Smooth muscle cell (in vitro differentiated cells): ENCODE results near the gene B3GAT2. TPM values are rescaled to one million over a fixed set of nuclear protein-coding genes. Genes with fewer than 3 reads are reported as not detected.
A peak's percentile ranks its signal among the peaks of the same experiment; 100 is the strongest.

Experiments used
- DNase-seq: peaks from one replicate; lab custom pipeline; 2025; ENCODE audit not compliant: unreplicated experiment; lab: John Stamatoyannopoulos, UW
- H2AFZ ChIP-seq: fragments of 200-600 bp; sonication (generic); 2 replicates; pipeline ENCODE4 v1.6.0; 2016; ENCODE audit warnings: antibody characterized with exemption, low read depth, mild to moderate bottlenecking
- H3F3A ChIP-seq: fragments of 200-600 bp; sonication (generic); 2 replicates; pipeline ENCODE4 v1.6.0; 2017; ENCODE audit warnings: antibody characterized with exemption, low read depth
- H3K27ac ChIP-seq: fragments of 200-600 bp; sonication (generic); 2 replicates; pipeline ENCODE4 v1.5.1; 2016; ENCODE audit warnings: low read depth, mild to moderate bottlenecking
- H3K27me3 ChIP-seq: fragments of 200-600 bp; sonication (generic); 2 replicates; pipeline ENCODE4 v1.6.1; 2016; ENCODE audit warnings: low read depth, mild to moderate bottlenecking
- H3K36me3 ChIP-seq: fragments of 200-600 bp; sonication (generic); 2 replicates; pipeline ENCODE4 v1.5.1; 2016; ENCODE audit warnings: low read depth
- H3K4me1 ChIP-seq: fragments of 200-600 bp; sonication (generic); 2 replicates; pipeline ENCODE4 v1.5.1; 2016; ENCODE audit warnings: low read depth
- H3K4me2 ChIP-seq: fragments of 200-600 bp; sonication (generic); 2 replicates; pipeline ENCODE4 v1.6.0; 2016; ENCODE audit warnings: mild to moderate bottlenecking
- H3K4me3 ChIP-seq: fragments of 200-600 bp; sonication (generic); 2 replicates; pipeline ENCODE4 v1.5.1; 2016; ENCODE audit warnings: mild to moderate bottlenecking
- H3K79me2 ChIP-seq: fragments of 200-600 bp; sonication (generic); 2 replicates; pipeline ENCODE4 v1.6.0; 2016; ENCODE audit warnings: low read depth, mild to moderate bottlenecking
- H3K9ac ChIP-seq: fragments of 200-600 bp; sonication (generic); 2 replicates; pipeline ENCODE4 v1.6.0; 2016; ENCODE audit warnings: low read depth
- H3K9me3 ChIP-seq: fragments of 200-600 bp; sonication (generic); replicated peaks from 2 replicates; pipeline ENCODE4 v1.5.1; 2016; ENCODE audit warnings: low read depth
- H4K20me1 ChIP-seq: fragments of 200-600 bp; sonication (generic); 2 replicates; pipeline ENCODE4 v1.6.0; 2016; ENCODE audit warnings: low read depth
- WGBS: methylation state at CpG from one replicate; pipeline ENCODE4 v1.1.7; 2016; ENCODE audit warnings: low lambda C conversion rate; 5-methylcytosine and 5-hydroxymethylcytosine counted together
- polyA plus RNA-seq: library from polyadenylated mRNA; unstranded; fragments of >200 nt; fragmentation: Nextera tagmentation; extraction: Ambion mirVana; gene quantifications from 2 replicates; pipeline ENCODE4 v1.2.1, GENCODE V29; 2016
- total RNA-seq: library from RNA; depleted of rRNA; stranded (reverse); fragments of >200 nt; gene quantifications from 2 replicates; pipeline ENCODE4 v1.2.3, GENCODE V29; 2014
- TF ChIP-seq, protein P1 (sequence below): fragments of 200-600 bp; sonication (generic); IDR thresholded peaks from 2 replicates; pipeline ENCODE4 v1.5.1; 2017; ENCODE audit warnings: borderline replicate concordance, mild to moderate bottlenecking, antibody characterized with exemption; ENCODE audit not compliant: insufficient read depth, poor library complexity, severe bottlenecking

B3GAT2 gene
- total and polyA plus RNA-seq, 2 experiments from 2014 or later, result 0.13 to 0.14 TPM

DNA sequence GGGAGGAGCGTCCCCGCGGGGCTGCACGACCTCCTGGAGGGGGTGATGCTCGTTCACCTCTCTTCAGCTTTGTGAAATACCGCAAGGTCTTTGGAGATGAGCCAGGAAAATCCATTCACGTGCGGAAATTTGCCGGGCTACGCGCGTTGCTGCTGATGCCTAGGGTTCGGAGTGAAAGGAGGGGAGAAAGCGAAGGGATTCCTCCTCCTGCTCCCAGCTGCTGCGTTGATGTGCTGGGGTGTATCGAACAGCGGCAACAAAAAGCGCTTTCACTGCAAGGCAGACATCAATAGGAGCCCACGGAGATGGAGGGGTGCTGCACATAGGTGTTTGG lies 391 bp upstream of the B3GAT2 start:
- TF ChIP-seq, protein P1, sequence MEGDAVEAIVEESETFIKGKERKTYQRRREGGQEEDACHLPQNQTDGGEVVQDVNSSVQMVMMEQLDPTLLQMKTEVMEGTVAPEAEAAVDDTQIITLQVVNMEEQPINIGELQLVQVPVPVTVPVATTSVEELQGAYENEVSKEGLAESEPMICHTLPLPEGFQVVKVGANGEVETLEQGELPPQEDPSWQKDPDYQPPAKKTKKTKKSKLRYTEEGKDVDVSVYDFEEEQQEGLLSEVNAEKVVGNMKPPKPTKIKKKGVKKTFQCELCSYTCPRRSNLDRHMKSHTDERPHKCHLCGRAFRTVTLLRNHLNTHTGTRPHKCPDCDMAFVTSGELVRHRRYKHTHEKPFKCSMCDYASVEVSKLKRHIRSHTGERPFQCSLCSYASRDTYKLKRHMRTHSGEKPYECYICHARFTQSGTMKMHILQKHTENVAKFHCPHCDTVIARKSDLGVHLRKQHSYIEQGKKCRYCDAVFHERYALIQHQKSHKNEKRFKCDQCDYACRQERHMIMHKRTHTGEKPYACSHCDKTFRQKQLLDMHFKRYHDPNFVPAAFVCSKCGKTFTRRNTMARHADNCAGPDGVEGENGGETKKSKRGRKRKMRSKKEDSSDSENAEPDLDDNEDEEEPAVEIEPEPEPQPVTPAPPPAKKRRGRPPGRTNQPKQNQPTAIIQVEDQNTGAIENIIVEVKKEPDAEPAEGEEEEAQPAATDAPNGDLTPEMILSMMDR, result no peak
- no peaks in the 10 kb centered on the region for H3K36me3 ChIP-seq
- H3K4me3 ChIP-seq, result peak overlapping the region; percentile 65
- no peak for DNase-seq
- peaks cover 84% of the 10 kb centered on the region for H3K27me3 ChIP-seq
- H3K4me1 ChIP-seq, result no peaks in the 10 kb centered on the region
- H3K27ac ChIP-seq, result no peak overlapping the region
- peak overlapping the region; percentile 96 for H3K4me2 ChIP-seq
- 13% methylated on average over 19 of the region's 19 CpGs for WGBS
- H3F3A ChIP-seq, result no peaks in the 10 kb centered on the region
- no peaks in the 10 kb centered on the region for H3K9me3 ChIP-seq
- H3K79me2 ChIP-seq, result no peaks in the 10 kb centered on the region
- H4K20me1 ChIP-seq, result no peaks in the 10 kb centered on the region
- peak overlapping the region; percentile 55 for H2AFZ ChIP-seq
- H3K9ac ChIP-seq, result no peak overlapping the region

DNA sequence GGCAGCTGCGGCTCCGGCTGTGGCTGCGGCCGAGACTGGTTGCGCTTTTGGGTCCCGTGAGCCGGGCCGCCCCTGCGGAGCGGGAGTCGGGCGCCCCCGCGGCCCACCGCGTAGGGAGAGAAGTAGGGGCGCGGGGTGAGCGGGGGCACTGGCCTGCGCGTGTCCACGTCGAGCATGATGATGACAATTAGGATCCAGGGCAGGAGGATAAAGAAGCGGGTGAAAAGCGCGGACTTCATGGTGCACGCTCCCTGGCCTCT lies 739 bp downstream of the B3GAT2 start:
- Histone ChIP-seq H3K9ac (no peak overlapping the region), H3K27ac (no peak overlapping the region), H3K36me3 (no peaks in the 10 kb centered on the region), H3K4me2 (peak overlapping the region; percentile 96), H4K20me1 (no peaks in the 10 kb centered on the region), H3F3A (no peaks in the 10 kb centered on the region), H3K4me3 (peak overlapping the region; percentile 65), H3K27me3 (peaks cover 96% of the 10 kb centered on the region), H3K4me1 (no peaks in the 10 kb centered on the region), H2AFZ (peak overlapping the region; percentile 90), H3K9me3 (no peaks in the 10 kb centered on the region), H3K79me2 (no peaks in the 10 kb centered on the region)
- under 1% methylated on average over 10 of the region's 27 CpGs for WGBS
- TF ChIP-seq, protein P1, result no peak
- DNase-seq, result no peak

DNA sequence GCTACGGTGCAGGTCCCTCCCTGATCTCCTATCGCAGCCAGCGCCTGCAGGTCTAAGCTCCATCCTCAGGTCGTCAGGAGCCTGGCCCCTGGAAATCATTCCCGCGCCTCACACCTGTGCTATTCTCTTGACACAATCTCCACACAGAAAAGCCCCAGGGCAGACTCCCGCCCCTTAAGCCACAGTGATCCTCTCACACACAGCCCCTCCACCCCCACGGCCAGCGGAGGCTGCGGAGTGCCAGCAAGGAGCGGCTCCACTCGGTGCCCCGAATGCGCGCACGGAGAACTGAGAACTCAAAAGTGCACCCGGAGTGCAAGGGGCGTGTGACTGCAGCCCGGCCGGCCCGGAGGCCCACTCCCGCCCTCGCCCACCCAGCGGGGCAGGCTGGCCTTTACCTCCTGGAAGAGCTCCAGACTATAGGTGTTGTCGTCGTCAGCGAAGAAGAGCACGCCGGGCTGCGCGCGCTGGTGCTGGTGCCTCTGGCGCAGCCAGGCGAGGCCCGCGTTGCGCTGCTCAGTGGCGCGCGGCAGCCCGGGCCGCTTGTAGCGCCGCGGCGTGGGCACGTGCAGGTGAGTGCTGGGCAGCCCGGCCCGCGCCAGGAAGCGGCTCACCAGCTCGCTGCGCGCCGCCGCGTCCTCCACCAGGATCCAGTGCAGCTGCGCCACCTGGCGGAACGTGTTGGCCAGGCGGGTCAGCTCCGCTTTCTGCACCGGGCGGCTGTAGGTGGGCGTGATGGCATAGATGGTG lies 1.2 kb downstream of the B3GAT2 start:
- Histone ChIP-seq H4K20me1 (no peaks in the 10 kb centered on the region), H2AFZ (peak overlapping the region; percentile 90), H3K36me3 (no peaks in the 10 kb centered on the region), H3F3A (no peaks in the 10 kb centered on the region), H3K4me3 (peak overlapping the region; percentile 65), H3K9me3 (no peaks in the 10 kb centered on the region), H3K27me3 (peaks cover 100% of the 10 kb centered on the region), H3K4me1 (no peaks in the 10 kb centered on the region), H3K9ac (no peak overlapping the region), H3K79me2 (no peaks in the 10 kb centered on the region), H3K4me2 (peak overlapping the region; percentile 96), H3K27ac (no peak overlapping the region)
- peak; percentile 48 for DNase-seq
- WGBS, result 2% methylated on average over 52 of the region's 65 CpGs
- TF ChIP-seq, protein P1, result peak; percentile 81

DNA sequence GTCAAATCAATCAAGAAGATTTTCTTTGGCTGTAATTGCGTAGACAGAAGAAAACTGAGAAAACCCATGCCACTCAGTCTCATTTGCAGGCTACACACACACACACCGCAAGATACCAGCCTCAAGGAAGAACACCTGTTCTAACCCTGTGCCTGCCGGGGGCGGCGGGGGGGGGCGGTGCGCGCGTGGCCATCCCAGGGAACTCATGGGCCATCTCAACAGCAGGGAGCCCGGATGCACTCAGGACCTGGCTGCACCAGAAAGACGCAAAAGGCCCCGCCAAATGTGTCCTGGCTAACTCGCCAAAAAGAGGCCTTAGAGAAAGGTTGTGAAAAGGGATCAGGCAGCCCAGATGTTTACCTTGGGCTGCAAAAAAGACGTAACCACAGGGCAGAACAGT lies 2.1 kb downstream of the B3GAT2 start:
- Histone ChIP-seq H3K79me2 (no peaks in the 10 kb centered on the region), H3F3A (no peaks in the 10 kb centered on the region), H3K9me3 (no peaks in the 10 kb centered on the region), H3K4me2 (no peak overlapping the region), H4K20me1 (no peaks in the 10 kb centered on the region), H3K9ac (no peak overlapping the region), H3K27me3 (peaks cover 94% of the 10 kb centered on the region), H3K4me1 (no peaks in the 10 kb centered on the region), H3K36me3 (no peaks in the 10 kb centered on the region), H3K27ac (no peak overlapping the region), H2AFZ (no peak overlapping the region), H3K4me3 (no peak overlapping the region)
- WGBS, result 40% methylated on average over 14 of the region's 14 CpGs
- TF ChIP-seq, protein P1, result no peak
- no peak for DNase-seq
